GM12878 (cell line): Measurements from ENCODE around the gene CACNA1S.

ENCODE experiments used
- ATF2 ChIP-seq: IDR thresholded peaks from 2 replicates; pipeline ENCODE4 v1.6.1; 2012; ENCODE audit warnings: low read length, inconsistent platforms
- CTCF ChIP-seq, 3 experiments: IDR thresholded peaks in 2 of 3; conservative IDR thresholded peaks in 1 of 3; 2 replicates each; pipeline ENCODE4 v1.5.1; 2011; ENCODE audit warnings: low read depth in 3 of 3, low read length in 3 of 3, mild to moderate bottlenecking in 3 of 3, control low read depth in 2 of 3, moderate library complexity in 2 of 3, inconsistent platforms in 1 of 3, mixed read lengths in 1 of 3; ENCODE audit not compliant: control insufficient read depth in 2 of 3, insufficient read depth in 1 of 3; ENCODE audit errors: extremely low read depth in 1 of 3
- GABPA ChIP-seq: IDR thresholded peaks from 2 replicates; pipeline ENCODE4 v1.6.1; 2014; ENCODE audit warnings: antibody characterized with exemption, low read depth, mild to moderate bottlenecking, inconsistent platforms
- HDAC6 ChIP-seq: fragments of 200-600 bp; sonication (generic); IDR thresholded peaks from one replicate; pipeline ENCODE4 v1.8.0; 2017; ENCODE audit warnings: antibody characterized with exemption; ENCODE audit not compliant: unreplicated experiment
- NBN ChIP-seq: fragments of 450-650 bp; IDR thresholded peaks from 2 replicates; pipeline ENCODE4 v1.6.1; 2016
- SIX5 ChIP-seq: IDR thresholded peaks from 2 replicates; pipeline ENCODE4 v1.6.1; 2011; ENCODE audit warnings: mild to moderate bottlenecking, low read depth, low read length, moderate library complexity; ENCODE audit not compliant: severe bottlenecking
- ZNF274 ChIP-seq: IDR thresholded peaks from one replicate; pipeline ENCODE4 v1.8.0; 2011; ENCODE audit not compliant: insufficient read length, insufficient read depth
- TF ChIP-seq, protein P1 (sequence below): fragments of 450-650 bp; IDR thresholded peaks from 2 replicates; pipeline ENCODE4 v1.6.1; 2016; ENCODE audit warnings: mild to moderate bottlenecking, moderate library complexity, borderline replicate concordance
- TF ChIP-seq, protein P2 (sequence below): fragments of 450-650 bp; IDR thresholded peaks from 2 replicates; pipeline ENCODE4 v1.6.1; 2017; ENCODE audit warnings: mild to moderate bottlenecking

DNA sequence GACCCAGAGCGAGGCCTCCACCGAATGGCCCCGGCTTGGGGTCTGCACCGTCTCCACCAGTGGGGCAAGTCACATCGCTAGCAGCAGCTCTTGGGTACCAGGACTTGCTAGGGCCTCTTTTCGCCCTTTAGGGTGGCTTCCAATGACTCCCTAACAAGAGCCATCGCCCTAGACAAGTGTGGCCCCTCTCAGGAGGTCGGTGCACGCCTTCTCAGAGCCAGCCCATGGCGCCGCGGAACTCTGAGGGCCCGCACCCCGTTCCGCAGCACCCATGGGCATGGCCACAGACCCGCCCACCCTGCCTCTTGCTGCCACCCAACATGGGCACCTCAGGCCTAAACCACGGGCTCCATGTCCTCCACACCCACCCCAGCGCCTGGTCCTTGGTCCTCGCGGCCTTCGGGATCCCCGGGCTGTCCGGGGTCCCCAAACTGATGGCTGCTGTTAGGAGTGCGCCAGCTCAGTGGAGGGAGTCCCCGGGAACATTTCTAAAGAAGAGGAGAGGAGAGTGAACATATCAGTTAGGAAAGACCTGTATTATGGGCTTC, 3.2 kb upstream of the CACNA1S start:
- TF ChIP-seq GABPA (no peak), CTCF (IDR thresholded peaks at IDR 0.05 in 2 of 3, conservative IDR thresholded peaks at IDR 0.05 in 1 of 3; ENCODE audit: control insufficient read depth in 2 of 3, extremely low read depth in 1 of 3, insufficient read depth in 1 of 3, low read depth in 3 of 3, low read length in 3 of 3) (no peak), ZNF274 (no peak), SIX5 (no peak), ATF2 (no peak), NBN (no peak), HDAC6 (no peak)
- TF ChIP-seq, protein P1, sequence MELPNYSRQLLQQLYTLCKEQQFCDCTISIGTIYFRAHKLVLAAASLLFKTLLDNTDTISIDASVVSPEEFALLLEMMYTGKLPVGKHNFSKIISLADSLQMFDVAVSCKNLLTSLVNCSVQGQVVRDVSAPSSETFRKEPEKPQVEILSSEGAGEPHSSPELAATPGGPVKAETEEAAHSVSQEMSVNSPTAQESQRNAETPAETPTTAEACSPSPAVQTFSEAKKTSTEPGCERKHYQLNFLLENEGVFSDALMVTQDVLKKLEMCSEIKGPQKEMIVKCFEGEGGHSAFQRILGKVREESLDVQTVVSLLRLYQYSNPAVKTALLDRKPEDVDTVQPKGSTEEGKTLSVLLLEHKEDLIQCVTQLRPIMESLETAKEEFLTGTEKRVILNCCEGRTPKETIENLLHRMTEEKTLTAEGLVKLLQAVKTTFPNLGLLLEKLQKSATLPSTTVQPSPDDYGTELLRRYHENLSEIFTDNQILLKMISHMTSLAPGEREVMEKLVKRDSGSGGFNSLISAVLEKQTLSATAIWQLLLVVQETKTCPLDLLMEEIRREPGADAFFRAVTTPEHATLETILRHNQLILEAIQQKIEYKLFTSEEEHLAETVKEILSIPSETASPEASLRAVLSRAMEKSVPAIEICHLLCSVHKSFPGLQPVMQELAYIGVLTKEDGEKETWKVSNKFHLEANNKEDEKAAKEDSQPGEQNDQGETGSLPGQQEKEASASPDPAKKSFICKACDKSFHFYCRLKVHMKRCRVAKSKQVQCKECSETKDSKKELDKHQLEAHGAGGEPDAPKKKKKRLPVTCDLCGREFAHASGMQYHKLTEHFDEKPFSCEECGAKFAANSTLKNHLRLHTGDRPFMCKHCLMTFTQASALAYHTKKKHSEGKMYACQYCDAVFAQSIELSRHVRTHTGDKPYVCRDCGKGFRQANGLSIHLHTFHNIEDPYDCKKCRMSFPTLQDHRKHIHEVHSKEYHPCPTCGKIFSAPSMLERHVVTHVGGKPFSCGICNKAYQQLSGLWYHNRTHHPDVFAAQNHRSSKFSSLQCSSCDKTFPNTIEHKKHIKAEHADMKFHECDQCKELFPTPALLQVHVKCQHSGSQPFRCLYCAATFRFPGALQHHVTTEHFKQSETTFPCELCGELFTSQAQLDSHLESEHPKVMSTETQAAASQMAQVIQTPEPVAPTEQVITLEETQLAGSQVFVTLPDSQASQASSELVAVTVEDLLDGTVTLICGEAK = no peak
- TF ChIP-seq, protein P2, sequence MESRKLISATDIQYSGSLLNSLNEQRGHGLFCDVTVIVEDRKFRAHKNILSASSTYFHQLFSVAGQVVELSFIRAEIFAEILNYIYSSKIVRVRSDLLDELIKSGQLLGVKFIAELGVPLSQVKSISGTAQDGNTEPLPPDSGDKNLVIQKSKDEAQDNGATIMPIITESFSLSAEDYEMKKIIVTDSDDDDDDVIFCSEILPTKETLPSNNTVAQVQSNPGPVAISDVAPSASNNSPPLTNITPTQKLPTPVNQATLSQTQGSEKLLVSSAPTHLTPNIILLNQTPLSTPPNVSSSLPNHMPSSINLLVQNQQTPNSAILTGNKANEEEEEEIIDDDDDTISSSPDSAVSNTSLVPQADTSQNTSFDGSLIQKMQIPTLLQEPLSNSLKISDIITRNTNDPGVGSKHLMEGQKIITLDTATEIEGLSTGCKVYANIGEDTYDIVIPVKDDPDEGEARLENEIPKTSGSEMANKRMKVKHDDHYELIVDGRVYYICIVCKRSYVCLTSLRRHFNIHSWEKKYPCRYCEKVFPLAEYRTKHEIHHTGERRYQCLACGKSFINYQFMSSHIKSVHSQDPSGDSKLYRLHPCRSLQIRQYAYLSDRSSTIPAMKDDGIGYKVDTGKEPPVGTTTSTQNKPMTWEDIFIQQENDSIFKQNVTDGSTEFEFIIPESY = no peak
